HG03460 (cell line): ENCODE results near the gene SVEP1.
A peak's percentile ranks its signal among the peaks of the same experiment; 100 is the strongest.

Experiments
- ATAC-seq: cut with Tn5 transposase; IDR thresholded peaks from one replicate; pipeline ENCODE4 v1.9.1; 2021; ENCODE audit not compliant: unreplicated experiment

The SVEP1 gene

DNA sequence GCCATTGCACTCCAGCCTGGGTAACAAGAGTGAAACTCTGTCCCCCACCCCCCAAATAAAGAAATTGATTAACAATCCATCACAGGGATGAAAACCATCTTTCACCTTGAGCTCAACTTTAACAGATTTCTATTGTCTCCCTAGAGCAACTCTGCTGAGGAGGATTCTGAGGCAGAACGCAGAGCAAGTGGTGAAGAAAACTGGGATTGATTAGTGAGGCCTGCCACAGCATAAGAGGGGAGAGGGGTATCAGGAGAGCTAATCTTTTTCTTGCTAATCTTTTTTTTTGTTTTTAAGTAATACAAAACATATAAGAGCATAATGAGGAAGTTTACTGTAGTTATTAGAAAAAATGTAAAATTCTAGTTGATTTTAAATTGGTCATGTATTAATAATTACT, 250.8 kb downstream of the SVEP1 start:
- ATAC-seq = no peak

DNA sequence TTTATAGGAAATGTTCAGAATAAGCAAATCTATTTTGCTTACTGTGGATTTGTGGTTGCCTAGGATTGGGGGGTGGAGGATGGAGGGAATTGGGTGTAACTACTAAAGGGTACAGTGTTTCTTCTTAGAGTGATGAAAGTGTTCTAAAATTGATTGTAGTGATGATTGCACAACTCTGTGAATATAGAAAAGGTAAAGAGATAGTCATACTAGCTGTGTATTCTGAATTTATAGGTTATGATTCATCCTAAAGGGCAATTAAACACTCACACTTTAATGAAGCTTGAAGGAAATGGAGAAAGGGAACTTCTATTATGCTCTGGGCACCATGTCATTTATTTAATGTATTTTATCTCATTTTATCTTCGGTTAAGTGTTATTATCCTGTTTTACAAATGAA, 251.8 kb downstream of the SVEP1 start:
- ATAC-seq = no peak

DNA sequence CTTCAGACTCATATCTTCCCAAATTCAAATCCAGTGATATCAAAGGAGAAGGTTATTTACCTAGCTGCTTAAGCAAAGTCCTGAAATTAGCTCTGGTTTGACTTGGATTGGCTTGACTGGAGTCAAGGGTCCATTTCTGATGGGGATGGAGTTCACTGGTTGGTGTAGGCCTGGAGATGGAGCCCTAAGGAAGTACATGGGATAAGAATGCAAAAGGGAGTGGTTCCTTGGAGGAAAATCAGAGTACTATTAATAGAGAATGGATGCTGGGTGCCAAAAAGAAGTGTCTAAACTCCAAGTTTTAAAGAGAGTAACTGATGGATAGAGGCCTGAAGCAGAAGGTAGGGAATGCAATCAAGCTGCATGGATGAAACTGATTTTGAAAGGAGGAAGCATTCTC, 255.7 kb downstream of the SVEP1 start:
- no peak for ATAC-seq

DNA sequence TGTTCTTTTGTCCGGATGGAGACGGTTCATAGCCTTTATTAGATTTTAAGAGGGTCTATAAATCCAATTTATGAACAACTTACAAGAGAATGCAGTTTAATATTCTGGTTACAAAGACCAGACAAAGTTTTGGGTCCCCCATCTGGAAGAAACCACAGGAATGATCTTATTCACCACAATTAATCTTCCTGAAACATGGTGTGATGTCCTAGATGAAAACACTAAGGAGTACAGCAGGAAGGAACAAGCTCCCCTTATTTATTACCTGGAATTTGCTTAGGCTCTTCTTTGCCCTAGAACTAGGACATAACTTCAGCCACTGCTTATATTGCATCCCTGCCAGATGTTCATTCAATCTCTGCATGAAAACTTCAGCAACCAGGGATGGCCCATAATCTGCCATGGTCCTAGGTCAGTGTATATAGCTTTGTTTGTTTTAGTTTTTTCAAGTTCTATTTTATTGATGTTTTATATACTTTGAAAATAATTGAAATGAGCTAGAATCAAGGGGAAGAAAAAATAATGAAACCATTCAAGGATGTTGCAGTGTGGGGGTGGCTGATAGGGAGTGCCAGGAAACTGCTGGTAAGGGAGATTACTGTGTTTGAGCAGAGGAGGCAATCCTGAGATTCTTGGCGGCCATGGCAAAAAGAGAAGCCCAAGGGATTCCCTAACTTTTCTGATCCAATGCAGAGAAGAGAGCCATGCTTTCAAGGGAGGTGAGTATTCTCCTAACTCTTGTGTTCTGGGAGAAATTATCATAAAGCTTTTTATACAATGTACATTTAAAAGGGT, 258.7 kb downstream of the SVEP1 start:
- no peak for ATAC-seq

DNA sequence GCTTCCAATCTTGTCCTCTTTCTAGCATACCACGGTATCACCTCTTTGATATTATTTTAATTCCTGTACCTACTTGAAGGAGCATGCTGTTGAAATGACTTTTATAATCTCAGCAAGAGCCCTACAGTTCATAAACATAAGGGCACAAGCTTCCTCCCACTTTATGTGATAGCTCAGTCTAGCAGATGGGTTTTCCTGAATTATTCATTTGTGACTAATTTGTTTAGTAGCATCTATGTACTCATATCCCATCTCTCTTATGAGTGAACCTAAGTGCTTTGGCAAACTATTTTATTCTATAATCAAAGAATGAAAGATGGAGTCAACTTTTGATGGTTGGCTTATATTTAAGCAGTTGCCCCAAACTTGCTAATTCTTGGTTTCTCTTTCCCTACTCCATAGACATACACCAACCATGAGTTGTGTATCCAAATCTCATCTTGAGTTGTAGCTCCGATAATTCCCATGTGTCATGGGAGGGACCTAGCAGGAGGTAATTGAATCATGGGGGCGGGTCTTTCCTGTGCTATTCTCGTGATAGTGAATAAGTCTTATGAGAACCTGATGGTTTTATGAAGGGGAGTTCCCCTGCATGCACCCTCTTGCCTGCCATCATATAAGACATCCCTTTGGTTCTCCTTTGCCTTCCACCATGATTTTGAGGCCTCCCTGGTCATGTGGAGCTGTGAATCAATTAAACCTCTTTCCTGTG, 259.6 kb downstream of the SVEP1 start:
- no peak for ATAC-seq

DNA sequence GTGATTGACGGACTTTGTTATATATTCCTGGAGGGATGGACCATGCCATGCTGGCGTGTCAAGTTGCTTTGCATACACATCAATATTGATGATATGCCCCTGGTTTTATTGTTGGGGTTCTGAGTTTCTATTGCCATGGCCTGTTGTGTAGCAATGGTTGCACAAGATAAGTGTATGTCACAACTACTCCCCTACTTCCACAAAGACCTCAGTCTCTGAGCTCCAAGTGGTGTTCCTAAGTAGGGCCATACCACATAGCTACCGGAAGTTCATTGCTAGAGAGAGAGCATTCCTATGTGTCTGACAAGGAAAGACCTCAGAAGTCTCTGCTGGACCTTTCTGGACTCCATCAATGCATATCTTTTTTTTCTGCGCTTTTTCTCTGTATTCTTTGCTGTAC, 261.6 kb downstream of the SVEP1 start:
- no peak for ATAC-seq

DNA sequence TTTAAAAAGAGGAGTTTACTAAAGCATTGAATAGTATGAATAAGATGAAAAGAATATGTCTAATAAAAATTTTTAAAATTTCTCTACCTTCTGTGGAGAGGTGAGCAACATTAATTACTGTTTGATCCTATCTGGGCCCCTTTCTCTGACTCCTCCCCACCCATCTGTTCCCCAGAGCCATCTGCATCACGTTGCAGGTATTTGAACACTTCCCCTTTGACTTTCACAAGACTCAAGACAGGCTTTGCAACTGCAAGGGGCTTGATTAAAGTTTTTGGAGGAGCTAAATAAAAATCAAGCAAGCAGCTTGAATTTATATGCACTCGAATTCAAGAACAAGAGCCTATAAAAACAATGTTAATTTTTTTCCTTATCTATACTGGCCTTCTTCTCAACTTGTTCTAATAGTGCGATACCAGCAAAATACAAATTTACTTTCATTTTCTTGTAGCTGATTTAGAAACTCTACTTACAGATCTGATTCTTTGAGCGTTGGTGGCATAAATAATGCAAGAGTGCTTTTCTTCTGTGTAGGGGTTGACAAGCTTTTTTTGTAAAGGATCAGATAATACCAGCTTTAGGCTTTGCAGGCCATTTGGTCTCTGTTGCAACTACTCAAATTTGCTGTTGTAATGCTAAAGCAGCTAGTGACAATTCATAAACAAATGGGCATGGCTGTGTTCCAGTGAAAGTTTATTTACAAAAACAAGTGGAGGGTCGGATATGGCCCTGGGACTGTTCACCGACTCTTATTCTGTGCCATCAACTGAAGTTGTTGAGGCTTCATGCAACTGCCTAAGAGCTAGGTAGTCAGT, 263.1 kb downstream of the SVEP1 start:
- ATAC-seq = peak; percentile 93
